OCI-M1 (cell line): ENCODE measurements around the gene OSBPL10.

Experiments used
- DNase-seq: peaks from one replicate; lab custom pipeline; 2025; lab: John Stamatoyannopoulos, UW

OSBPL10 gene

GRCh38 chr3:31851278-31851677 lies 129.8 kb downstream of the OSBPL10 start:
- DNase-seq = no peak

- peak; percentile 2 for DNase-seq
These were observed 132.2 kb downstream of the OSBPL10 start for GRCh38 chr3:31848911-31849310.

- no peak for DNase-seq
These were observed 132.8 kb downstream of the OSBPL10 start for GRCh38 chr3:31848163-31848818.

GRCh38 chr3:31847760-31848159 lies 133.3 kb downstream of the OSBPL10 start:
- no peak for DNase-seq

- DNase-seq = no peak
These were observed 139.5 kb downstream of the OSBPL10 start for GRCh38 chr3:31841515-31841914.

- DNase-seq = no peak
These were observed 140.8 kb downstream of the OSBPL10 start for GRCh38 chr3:31840252-31840651.

- no peak for DNase-seq
These were observed 141.7 kb downstream of the OSBPL10 start for GRCh38 chr3:31839144-31839917.

- DNase-seq = no peak
These were observed 144.7 kb downstream of the OSBPL10 start for GRCh38 chr3:31836131-31837075.

- DNase-seq = no peak
These were observed 147.5 kb downstream of the OSBPL10 start for GRCh38 chr3:31833391-31834190.

GRCh38 chr3:31832551-31832950 lies 148.5 kb downstream of the OSBPL10 start:
- DNase-seq = no peak

- DNase-seq = no peak
These were observed 149.5 kb downstream of the OSBPL10 start for GRCh38 chr3:31831591-31831990.

GRCh38 chr3:31829826-31830426 lies 151.1 kb downstream of the OSBPL10 start:
- no peak for DNase-seq

- no peak for DNase-seq
These were observed 152.1 kb downstream of the OSBPL10 start for GRCh38 chr3:31829010-31829409.

- DNase-seq = no peak
These were observed 153.1 kb downstream of the OSBPL10 start for GRCh38 chr3:31828007-31828406.

GRCh38 chr3:31823184-31823583 lies 157.9 kb downstream of the OSBPL10 start:
- DNase-seq = no peak

- no peak for DNase-seq
These were observed 159.9 kb downstream of the OSBPL10 start for GRCh38 chr3:31821118-31821517.

GRCh38 chr3:31819441-31819840 lies 161.6 kb downstream of the OSBPL10 start:
- DNase-seq = no peak

- no peak for DNase-seq
These were observed 163.6 kb downstream of the OSBPL10 start for GRCh38 chr3:31817411-31817966.

GRCh38 chr3:31815631-31816440 lies 165.2 kb downstream of the OSBPL10 start:
- no peak for DNase-seq

- DNase-seq = no peak
These were observed 166.1 kb downstream of the OSBPL10 start for GRCh38 chr3:31815006-31815405.
